ENCODE results near the gene ZNF471.

ZNF471 gene

DNA sequence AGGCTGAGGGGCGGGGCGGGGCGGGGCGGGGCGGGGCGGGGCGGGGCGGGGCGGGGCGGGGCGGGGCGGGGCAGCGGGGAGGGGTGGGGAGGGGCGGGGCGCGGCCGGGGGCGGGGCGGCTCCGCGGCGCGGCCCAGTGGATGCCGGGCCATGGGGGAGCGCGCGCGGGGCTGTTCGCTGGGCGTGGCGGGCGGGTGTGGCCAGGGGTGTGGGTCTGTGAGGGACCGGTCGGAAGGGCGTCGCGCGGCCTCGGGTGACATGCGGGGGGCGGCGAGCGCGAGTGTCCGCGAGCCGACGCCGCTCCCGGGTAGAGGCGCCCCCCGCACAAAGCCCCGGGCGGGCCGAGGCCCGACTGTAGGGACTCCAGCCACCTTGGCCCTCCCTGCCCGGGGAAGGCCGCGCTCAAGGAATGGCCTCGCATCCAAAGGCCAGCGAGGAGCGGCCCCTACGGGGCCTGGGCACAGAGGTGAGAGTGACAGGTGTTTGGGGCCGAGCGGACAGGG, 31.2 kb downstream of the ZNF471 start, which contains the start of gene ZFP28:
Gene ZFP28 (plus strand): TSS at position 188 of the 503 bp plus-strand sequence. CDS start 71 bp downstream, at position 259.
- Mint-ChIP-seq H3K36me3 (ENCODE audit: low read depth) (peaks cover 53% of the 10 kb centered on the region), H3K27me3 (ENCODE audit: low read depth) (no peaks in the 10 kb centered on the region), H3K4me1 (no peaks in the 10 kb centered on the region), H3K27ac (peak within 1 kb of the TSS; percentile 93 to 97 (median 96)), H3K9me3 (peaks cover 67% of the 10 kb centered on the region), H3K4me3 (peak within 1 kb of the TSS; percentile 91 to 93 (median 92))
- no peak for TF ChIP-seq CTCF (IDR thresholded peaks at IDR 0.05; ENCODE audit: unreplicated experiment in 3 of 3)

- Mint-ChIP-seq H3K36me3 (ENCODE audit: low read depth) (peaks cover 89% of the 10 kb centered on the region), H3K4me3 (no peak overlapping the region), H3K9me3 (peaks cover 71% of the 10 kb centered on the region), H3K27ac (no peak overlapping the region), H3K27me3 (ENCODE audit: low read depth) (peaks cover 4% of the 10 kb centered on the region), H3K4me1 (no peaks in the 10 kb centered on the region)
- TF ChIP-seq CTCF (IDR thresholded peaks at IDR 0.05; ENCODE audit: unreplicated experiment in 3 of 3): no peak
Observed at GRCh38 chr19:56543776-56544175, 36.1 kb downstream of the ZNF471 start.

DNA sequence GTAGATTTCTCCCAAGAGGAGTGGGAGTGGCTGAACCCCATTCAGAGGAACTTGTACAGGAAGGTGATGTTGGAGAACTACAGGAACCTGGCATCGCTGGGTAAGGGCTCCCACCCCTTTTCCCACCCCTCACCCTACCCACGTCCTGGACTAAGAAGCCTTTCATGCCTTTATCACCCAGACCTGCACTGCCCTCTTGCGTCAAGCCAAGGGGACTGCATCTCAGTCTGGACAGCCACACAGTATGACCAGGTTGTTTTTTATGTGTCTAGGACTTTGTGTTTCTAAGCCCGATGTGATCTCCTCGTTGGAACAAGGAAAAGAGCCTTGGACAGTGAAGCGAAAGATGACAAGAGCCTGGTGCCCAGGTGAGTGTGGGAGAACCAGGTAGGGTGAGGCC, 39.9 kb downstream of the ZNF471 start:
- Mint-ChIP-seq H3K4me3 (no peak overlapping the region), H3K36me3 (ENCODE audit: low read depth) (peaks cover 90% of the 10 kb centered on the region), H3K4me1 (no peaks in the 10 kb centered on the region), H3K9me3 (peaks cover 67% of the 10 kb centered on the region), H3K27me3 (ENCODE audit: low read depth) (peaks cover 4% of the 10 kb centered on the region), H3K27ac (no peak overlapping the region)
- no peak for TF ChIP-seq CTCF (IDR thresholded peaks at IDR 0.05; ENCODE audit: unreplicated experiment in 3 of 3)

GRCh38 chr19:56554272-56554869, 46.7 kb downstream of the ZNF471 start:
- Mint-ChIP-seq H3K4me1 (no peaks in the 10 kb centered on the region), H3K27ac (no peak overlapping the region), H3K36me3 (ENCODE audit: low read depth) (peaks cover 81% of the 10 kb centered on the region), H3K4me3 (no peak overlapping the region), H3K27me3 (ENCODE audit: low read depth) (no peaks in the 10 kb centered on the region), H3K9me3 (peaks cover 70% of the 10 kb centered on the region)
- no peak for TF ChIP-seq CTCF (IDR thresholded peaks at IDR 0.05; ENCODE audit: unreplicated experiment in 3 of 3)

DNA sequence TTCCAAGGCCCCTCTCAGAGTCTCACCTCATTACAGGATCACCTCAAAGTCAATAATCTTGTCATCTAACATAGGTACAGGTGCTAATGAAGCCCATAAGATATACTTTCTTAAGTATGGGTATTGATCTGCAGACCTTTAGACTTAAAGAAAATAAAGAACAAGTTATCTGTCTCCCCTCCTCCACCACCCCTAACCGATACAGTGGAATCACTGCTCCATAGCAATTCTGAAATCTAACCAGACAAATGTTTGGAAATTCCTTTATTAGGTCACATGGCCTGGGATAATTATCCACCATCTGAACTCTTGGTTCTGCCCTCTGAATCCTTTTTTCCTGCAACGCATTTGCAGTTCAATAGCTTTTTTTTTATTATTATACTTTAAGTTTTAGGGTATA, 55.1 kb downstream of the ZNF471 start:
- no peak overlapping the region for H3K4me3 Mint-ChIP-seq
- peaks cover 4% of the 10 kb centered on the region for H3K4me1 Mint-ChIP-seq

More for the DNA sequence above, 55.1 kb downstream of the ZNF471 start:
- H3K36me3 Mint-ChIP-seq (ENCODE audit: low read depth): peaks cover 65% of the 10 kb centered on the region
- TF ChIP-seq CTCF (IDR thresholded peaks at IDR 0.05; ENCODE audit: unreplicated experiment in 3 of 3): no peak
- no peak overlapping the region for H3K27ac Mint-ChIP-seq
- H3K27me3 Mint-ChIP-seq (ENCODE audit: low read depth): peaks cover 7% of the 10 kb centered on the region
- H3K9me3 Mint-ChIP-seq: peaks cover 88% of the 10 kb centered on the region
